Measurements from ENCODE around the gene TBC1D1.

DNA sequence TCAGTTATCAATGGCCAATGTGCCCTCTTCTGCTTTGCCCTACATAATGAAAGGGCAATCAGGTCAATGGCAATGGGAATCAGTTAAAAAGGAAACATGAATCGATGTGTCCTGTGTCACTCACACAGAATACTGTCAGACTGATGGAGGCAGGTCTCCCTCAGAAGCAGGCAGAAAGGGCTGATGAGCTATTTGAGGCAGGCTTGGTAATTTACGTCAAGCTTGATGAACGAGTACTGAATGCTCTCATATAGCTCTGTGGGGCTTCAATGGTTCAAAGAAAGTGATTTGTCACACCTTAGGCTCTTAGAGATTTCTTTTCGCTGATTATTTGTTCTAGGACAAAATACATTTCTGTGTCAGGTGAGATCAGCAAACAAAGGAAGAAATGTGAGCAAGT, 22.6 kb upstream of the TBC1D1 start:
- TF ChIP-seq CTCF (conservative IDR thresholded peaks at IDR 0.05) (no peak), ZFX (IDR thresholded peaks at IDR 0.05) (no peak)
